ENCODE data around the gene AGBL4.

DNA sequence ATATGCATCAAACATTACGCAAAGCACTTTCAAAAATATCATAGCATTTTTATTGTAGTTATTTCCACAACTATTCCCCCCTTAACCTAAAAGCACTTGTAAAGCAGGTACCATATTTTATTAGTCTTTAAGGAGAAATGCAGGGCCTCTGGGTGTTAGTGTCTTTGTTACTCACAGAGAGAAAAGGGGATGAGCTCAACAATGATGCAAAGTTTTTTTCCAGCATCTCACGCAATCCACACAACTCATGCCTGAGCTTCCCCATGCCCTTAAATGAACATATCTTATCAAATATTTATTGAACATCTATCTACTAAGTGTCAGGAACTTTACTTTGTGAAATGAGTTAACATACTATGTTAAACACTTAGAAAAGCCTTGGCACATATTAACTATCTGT is 1297.6 kb downstream of the AGBL4 start:
- no peak for TF ChIP-seq POLR2A (IDR thresholded peaks at IDR 0.05; ENCODE audit: low read depth, low read length)
- TF ChIP-seq PAX5 (IDR thresholded peaks at IDR 0.05; ENCODE audit: insufficient read depth, low read length, severe bottlenecking) = no peak
- TF ChIP-seq TAF1 (IDR thresholded peaks at IDR 0.05; ENCODE audit: low read depth, low read length) = no peak
- TF ChIP-seq POLR2AphosphoS5 (IDR thresholded peaks at IDR 0.05; ENCODE audit: low read depth, low read length) = no peak
- TF ChIP-seq SPI1 (IDR thresholded peaks at IDR 0.05; ENCODE audit: low read depth, low read length) = no peak
